Dedifferentiated amniotic fluid mesenchymal stem cell (primary cell): ENCODE data around the gene TACR2.

Experiments
- DNase-seq: peaks from one replicate; pipeline ENCODE4 v3.0.0-alpha.2; 2016; ENCODE audit errors: extremely low spot score

The TACR2 gene

GRCh38 chr10:69374242-69374641, 42.5 kb downstream of the TACR2 start:
- no peak for DNase-seq

- DNase-seq, result no peak
Observed at GRCh38 chr10:69372126-69372980, 44.4 kb downstream of the TACR2 start.

- DNase-seq, result no peak
Observed at GRCh38 chr10:69367469-69367868, 49.2 kb downstream of the TACR2 start.

GRCh38 chr10:69366738-69367137, 50.0 kb downstream of the TACR2 start:
- DNase-seq, result no peak

- DNase-seq, result peak; percentile 19
Observed at GRCh38 chr10:69364232-69364940, 52.3 kb downstream of the TACR2 start.

- no peak for DNase-seq
Observed at GRCh38 chr10:69363666-69364065, 53.1 kb downstream of the TACR2 start.

GRCh38 chr10:69362471-69362954, 54.2 kb downstream of the TACR2 start:
- DNase-seq, result no peak

- DNase-seq, result no peak
Observed at GRCh38 chr10:69361303-69361614, 55.5 kb downstream of the TACR2 start.

GRCh38 chr10:69360485-69361302, 56.0 kb downstream of the TACR2 start:
- DNase-seq, result peak; percentile 77

GRCh38 chr10:69359594-69359993, 57.1 kb downstream of the TACR2 start:
- no peak for DNase-seq

GRCh38 chr10:69359148-69359547, 57.6 kb downstream of the TACR2 start:
- no peak for DNase-seq

- DNase-seq, result no peak
Observed at GRCh38 chr10:69358148-69358795, 58.4 kb downstream of the TACR2 start.

- DNase-seq, result no peak
Observed at GRCh38 chr10:69356187-69356586, 60.5 kb downstream of the TACR2 start.

GRCh38 chr10:69353977-69354635, 62.6 kb downstream of the TACR2 start:
- no peak for DNase-seq
